Liver (tissue), 3 donors: ENCODE data around the gene APPL2.

Experiments used
- ATF3 ChIP-seq: IDR thresholded peaks from 2 replicates; pipeline ENCODE4 v1.6.1; 2016; ENCODE audit warnings: antibody characterized with exemption
- CTCF ChIP-seq: fragments of 150-350 bp; IDR thresholded peaks from 2 replicates; pipeline ENCODE4 v1.5.1; 2017; ENCODE audit warnings: improper control_type of control experiment, low read depth, low read length; ENCODE audit not compliant: missing input control
- FOXA1 ChIP-seq: IDR thresholded peaks from 2 replicates; pipeline ENCODE4 v1.6.1; 2016; ENCODE audit warnings: antibody characterized with exemption
- GABPA ChIP-seq, 2 donors: IDR thresholded peaks in 1 of 2; conservative IDR thresholded peaks in 1 of 2; 2 replicates each; pipeline ENCODE4 v1.6.1; 2016; ENCODE audit warnings: antibody characterized with exemption in 2 of 2, mild to moderate bottlenecking in 1 of 2, moderate library complexity in 1 of 2
- HNF4A ChIP-seq, 2 donors: conservative IDR thresholded peaks; 2 replicates each; pipeline ENCODE4 v1.6.1; 2016; ENCODE audit warnings: antibody characterized with exemption in 2 of 2, mild to moderate bottlenecking in 2 of 2
- MAX ChIP-seq: IDR thresholded peaks from 2 replicates; pipeline ENCODE4 v1.6.1; 2016; ENCODE audit warnings: antibody characterized with exemption
- RXRA ChIP-seq, 2 donors: IDR thresholded peaks; 2 replicates each; pipeline ENCODE4 v1.6.1; 2017 to 2018; ENCODE audit warnings: antibody characterized with exemption in 2 of 2, mild to moderate bottlenecking in 1 of 2
- SP1 ChIP-seq: IDR thresholded peaks from 2 replicates; pipeline ENCODE4 v1.6.1; 2018; ENCODE audit warnings: antibody characterized with exemption, mild to moderate bottlenecking
- TAF1 ChIP-seq: conservative IDR thresholded peaks from 2 replicates; pipeline ENCODE4 v1.6.1; 2016; ENCODE audit warnings: antibody characterized with exemption, mild to moderate bottlenecking
- donor health status: healthy.
- donor health status: healthy.

- TF ChIP-seq CTCF (no peak), TAF1 (no peak), FOXA1 (no peak), RXRA (IDR thresholded peaks at IDR 0.05) (no peak), GABPA (IDR thresholded peaks at IDR 0.05 in 1 of 2, conservative IDR thresholded peaks at IDR 0.05 in 1 of 2) (no peak), SP1 (no peak), HNF4A (conservative IDR thresholded peaks at IDR 0.05) (no peak), ATF3 (no peak), MAX (no peak)
Measured at GRCh38 chr12:105264771-105265170, 28.8 kb upstream of the APPL2 start.
